Right lobe of liver (tissue), 4 donors: ENCODE measurements around the gene VSX1.

Source experiments
- POLR2A ChIP-seq: fragments of 450-650 bp; IDR thresholded peaks from one replicate; pipeline ENCODE4 v1.6.1; 2017; ENCODE audit warnings: antibody characterized with exemption, mild to moderate bottlenecking
- TF ChIP-seq, protein P1 (sequence below), 4 donors: fragments of 200-600 bp in 3 of 4; fragments of 450-650 bp in 1 of 4; IDR thresholded peaks; one replicate each; pipeline versions ENCODE4 v1.5.1 to v1.8.0; 2016 to 2022; ENCODE audit warnings: antibody characterized with exemption in 4 of 4, mild to moderate bottlenecking in 2 of 4
- donor health status: DM: no; HTN: no; CAD: no.
- donor health status: DM: no; HTN: no; CAD: no.
- donor health status: DM: no; HTN: yes; CAD: no.

DNA sequence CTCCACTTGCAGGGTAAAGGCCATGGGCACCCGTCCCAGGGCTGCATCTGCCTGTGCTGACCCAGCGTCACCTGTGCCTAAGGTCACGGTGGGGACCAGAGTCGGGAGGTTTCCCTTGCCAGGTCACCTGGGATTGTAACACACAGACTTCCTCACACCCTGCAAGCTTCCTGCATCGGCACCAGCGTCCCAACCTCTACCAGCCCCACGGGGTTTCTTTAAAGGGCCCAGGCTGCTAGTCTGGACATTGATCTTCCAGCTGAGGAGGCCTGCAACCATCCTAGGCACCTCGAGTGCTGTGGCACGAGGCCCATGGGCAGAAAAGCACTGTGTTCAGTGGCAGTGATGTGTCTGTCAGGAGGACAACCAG is 36.6 kb downstream of the VSX1 start:
- TF ChIP-seq, protein P1, sequence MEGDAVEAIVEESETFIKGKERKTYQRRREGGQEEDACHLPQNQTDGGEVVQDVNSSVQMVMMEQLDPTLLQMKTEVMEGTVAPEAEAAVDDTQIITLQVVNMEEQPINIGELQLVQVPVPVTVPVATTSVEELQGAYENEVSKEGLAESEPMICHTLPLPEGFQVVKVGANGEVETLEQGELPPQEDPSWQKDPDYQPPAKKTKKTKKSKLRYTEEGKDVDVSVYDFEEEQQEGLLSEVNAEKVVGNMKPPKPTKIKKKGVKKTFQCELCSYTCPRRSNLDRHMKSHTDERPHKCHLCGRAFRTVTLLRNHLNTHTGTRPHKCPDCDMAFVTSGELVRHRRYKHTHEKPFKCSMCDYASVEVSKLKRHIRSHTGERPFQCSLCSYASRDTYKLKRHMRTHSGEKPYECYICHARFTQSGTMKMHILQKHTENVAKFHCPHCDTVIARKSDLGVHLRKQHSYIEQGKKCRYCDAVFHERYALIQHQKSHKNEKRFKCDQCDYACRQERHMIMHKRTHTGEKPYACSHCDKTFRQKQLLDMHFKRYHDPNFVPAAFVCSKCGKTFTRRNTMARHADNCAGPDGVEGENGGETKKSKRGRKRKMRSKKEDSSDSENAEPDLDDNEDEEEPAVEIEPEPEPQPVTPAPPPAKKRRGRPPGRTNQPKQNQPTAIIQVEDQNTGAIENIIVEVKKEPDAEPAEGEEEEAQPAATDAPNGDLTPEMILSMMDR (IDR thresholded peaks at IDR 0.05): no peak
- TF ChIP-seq POLR2A: no peak
